SK-N-SH (cell line): Measurements from ENCODE around the gene MAP4K5. TPM values are rescaled to one million over a fixed set of nuclear protein-coding genes. Genes with fewer than 3 reads are reported as not detected.

Source experiments
- CTCF ChIA-PET: fragments of 300-600, 350-600 bp; formaldehyde crosslinking; extraction: SDS; loops from one replicate; lab custom pipeline; 2021; lab: Yijun Ruan, JAX
- POLR2A ChIA-PET: fragments of 350-600 bp; sonication (Branson Sonifier 250); formaldehyde crosslinking; extraction: SDS; loops from one replicate; lab custom pipeline; 2020; ENCODE audit warnings: antibody characterized with exemption, inconsistent platforms; lab: Yijun Ruan, JAX
- DNase-seq: peaks from one replicate; pipeline ENCODE4 v3.0.0; 2012
- H2AFZ ChIP-seq: fragments of 200-600 bp; sonication (generic); 2 replicates; pipeline ENCODE4 v1.8.1; 2016; ENCODE audit warnings: antibody characterized with exemption, mild to moderate bottlenecking, low read depth
- H3F3A ChIP-seq: fragments of 200-600 bp; sonication (generic); replicated peaks from 2 replicates; pipeline ENCODE3; 2016; ENCODE audit warnings: antibody characterized with exemption, mild to moderate bottlenecking; ENCODE audit not compliant: insufficient read depth
- H3K27ac ChIP-seq, 2 experiments: fragments of 200-500 bp in 1 of 2; fragments of 200-600 bp in 1 of 2; sonication (Bioruptor generic) in 1 of 2; sonication (generic), shearing (Covaris generic) in 1 of 2; 2 replicates each; pipeline versions ENCODE4 v1.5.1 to v1.6.1; 2014 to 2016; ENCODE audit warnings: low read depth in 2 of 2, inconsistent platforms in 1 of 2, low read length in 1 of 2, mild to moderate bottlenecking in 1 of 2, mixed read lengths in 1 of 2
- H3K27me3 ChIP-seq: fragments of 200-600 bp; sonication (generic), shearing (Covaris generic); 2 replicates; pipeline ENCODE4 v1.6.1; 2016; ENCODE audit warnings: mixed run types; ENCODE audit not compliant: insufficient read depth
- H3K36me3 ChIP-seq, 2 experiments: fragments of 200-500 bp in 1 of 2; fragments of 200-600 bp in 1 of 2; sonication (Bioruptor generic) in 1 of 2; sonication (generic) in 1 of 2; replicated peaks in 1 of 2; 2 replicates each; pipeline versions ENCODE3 to v1.5.1; 2014 to 2016; ENCODE audit warnings: low read length in 1 of 2, mild to moderate bottlenecking in 1 of 2; ENCODE audit not compliant: insufficient read depth in 2 of 2, control insufficient read depth in 1 of 2
- H3K4me1 ChIP-seq, 2 experiments: fragments of 200-500 bp in 1 of 2; fragments of 200-600 bp in 1 of 2; sonication (Bioruptor generic) in 1 of 2; sonication (generic), shearing (Covaris generic) in 1 of 2; 2 replicates each; pipeline versions ENCODE4 v1.5.1 to v1.6.1; 2014 to 2016; ENCODE audit warnings: low read depth in 1 of 2, low read length in 1 of 2, mixed run types in 1 of 2; ENCODE audit not compliant: insufficient read depth in 2 of 2, control insufficient read depth in 1 of 2
- H3K4me2 ChIP-seq: fragments of 200-600 bp; sonication (generic), shearing (Covaris generic); 2 replicates; pipeline ENCODE4 v1.6.1; 2017; ENCODE audit warnings: mixed run types
- H3K4me3 ChIP-seq, 2 experiments: fragments of 200-500 bp in 1 of 2; fragments of 200-600 bp in 1 of 2; sonication (Bioruptor generic) in 1 of 2; sonication (generic), shearing (Covaris generic) in 1 of 2; 2 replicates each; pipeline versions ENCODE4 v1.5.1 to v1.8.1; 2014 to 2016; ENCODE audit warnings: low read depth in 2 of 2, inconsistent platforms in 1 of 2, low read length in 1 of 2, mild to moderate bottlenecking in 1 of 2, mixed read lengths in 1 of 2, moderate library complexity in 1 of 2
- H3K79me2 ChIP-seq: fragments of 200-600 bp; sonication (generic); 2 replicates; pipeline ENCODE4 v1.8.1; 2017; ENCODE audit warnings: mild to moderate bottlenecking; ENCODE audit not compliant: insufficient read depth
- H3K9ac ChIP-seq: fragments of 200-600 bp; sonication (generic); 2 replicates; pipeline ENCODE4 v1.6.1; 2017; ENCODE audit warnings: mixed run types
- H3K9me2 ChIP-seq: fragments of 200-600 bp; sonication (generic); 2 replicates; pipeline ENCODE4 v1.6.1; 2017; ENCODE audit warnings: mixed run types
- H3K9me3 ChIP-seq: fragments of 200-600 bp; sonication (generic); 2 replicates; pipeline ENCODE4 v1.6.1; 2017; ENCODE audit warnings: mixed run types, mild to moderate bottlenecking, moderate library complexity
- H4K20me1 ChIP-seq: fragments of 200-600 bp; sonication (generic); 2 replicates; pipeline ENCODE4 v1.6.1; 2017; ENCODE audit warnings: mild to moderate bottlenecking, mixed run types; ENCODE audit not compliant: insufficient read depth
- ELF1 ChIP-seq: IDR thresholded peaks from 2 replicates; pipeline ENCODE4 v1.4.0; 2012
- EP300 ChIP-seq, 2 experiments: IDR thresholded peaks; 2 replicates each; pipeline versions ENCODE4 v1.4.0 to v1.6.1; 2012; ENCODE audit warnings: borderline replicate concordance in 1 of 2, low read depth in 1 of 2, low read length in 1 of 2
- FOSL2 ChIP-seq: IDR thresholded peaks from 2 replicates; pipeline ENCODE4 v1.4.0; 2012; ENCODE audit warnings: low read depth, mild to moderate bottlenecking, moderate library complexity, borderline replicate concordance
- JUND ChIP-seq: IDR thresholded peaks from 2 replicates; pipeline ENCODE4 v1.4.0; 2012
- MXI1 ChIP-seq: IDR thresholded peaks from 2 replicates; pipeline ENCODE4 v1.6.1; 2012; ENCODE audit warnings: mild to moderate bottlenecking, low read depth, low read length, improper control_type of control experiment
- NFIC ChIP-seq: IDR thresholded peaks from 2 replicates; pipeline ENCODE4 v1.4.0; 2012; ENCODE audit warnings: borderline replicate concordance
- NRF1 ChIP-seq: IDR thresholded peaks from 2 replicates; pipeline ENCODE4 v1.6.1; 2012; ENCODE audit warnings: low read depth, mild to moderate bottlenecking, low read length
- PBX3 ChIP-seq: IDR thresholded peaks from 2 replicates; pipeline ENCODE4; 2012
- POLR2AphosphoS5 ChIP-seq: IDR thresholded peaks from 2 replicates; pipeline ENCODE4 v1.6.1; 2012; ENCODE audit warnings: low read depth, low read length
- RCOR1 ChIP-seq: fragments of 150-350 bp; IDR thresholded peaks from 2 replicates; pipeline ENCODE4 v1.6.1; 2017; ENCODE audit warnings: antibody characterized with exemption, low read length
- RXRA ChIP-seq: IDR thresholded peaks from 2 replicates; pipeline ENCODE4 v1.4.0; 2012; ENCODE audit warnings: low read depth, mild to moderate bottlenecking, borderline replicate concordance
- SIN3A ChIP-seq: IDR thresholded peaks from 2 replicates; pipeline ENCODE4 v1.6.1; 2012; ENCODE audit warnings: low read depth, mild to moderate bottlenecking, low read length, moderate library complexity, borderline replicate concordance
- TCF12 ChIP-seq: IDR thresholded peaks from 2 replicates; pipeline ENCODE4 v1.4.0; 2012
- TEAD4 ChIP-seq: IDR thresholded peaks from 2 replicates; pipeline ENCODE4 v1.4.0; 2012; ENCODE audit warnings: mild to moderate bottlenecking, borderline replicate concordance; ENCODE audit not compliant: insufficient read depth
- USF1 ChIP-seq: IDR thresholded peaks from 2 replicates; pipeline ENCODE4 v1.4.0; 2012; ENCODE audit warnings: low read depth, borderline replicate concordance
- USF2 ChIP-seq: fragments of 150-350 bp; IDR thresholded peaks from 2 replicates; pipeline ENCODE4 v1.6.1; 2017; ENCODE audit warnings: antibody characterized with exemption, low read length, low read depth, borderline replicate concordance
- WGBS: methylation state at CpG from one replicate; pipeline ENCODE4 v1.1.6; 2017; ENCODE audit warnings: low lambda C conversion rate; 5-methylcytosine and 5-hydroxymethylcytosine counted together
- polyA plus RNA-seq, 3 experiments: library from polyadenylated mRNA; depleted of rRNA; stranded (reverse); fragments of >200 nt; gene quantifications; 2 replicates each; pipeline ENCODE4 v1.2.3, GENCODE V29; 2012
- TF ChIP-seq, protein P1 (sequence below): IDR thresholded peaks from 2 replicates; pipeline ENCODE4 v1.4.0; 2012; ENCODE audit warnings: low read depth
- TF ChIP-seq, protein P2 (sequence below): IDR thresholded peaks from 2 replicates; pipeline ENCODE4 v1.4.0; 2012; ENCODE audit warnings: low read depth, borderline replicate concordance

The MAP4K5 gene
- polyA plus RNA-seq, 1 of the 3 experiments (the other 2 are of a cell fraction), result 31.8 TPM

- ChIA-PET POLR2A (no interaction called here), CTCF (interaction anchor here (0.6 to 2.2 kb wide), 4 partner anchors 11 to 203 kb away, joined by 3 to 14 read pairs (median 3); partner anchors contain the start of gene MAP4K5)
- no peaks in the 10 kb centered on the region for H3K9me2 ChIP-seq
- peaks cover 33% of the 10 kb centered on the region for H3F3A ChIP-seq
- no peaks in the 10 kb centered on the region for H3K27me3 ChIP-seq
- H3K9me3 ChIP-seq, result no peaks in the 10 kb centered on the region
- no peak overlapping the region for H2AFZ ChIP-seq
- H3K9ac ChIP-seq, result peak overlapping the region; percentile 31; the same call in 1 of the 2 replicates
- peak; percentile 43; the same call in 1 of the 2 replicates for TF ChIP-seq TEAD4
- no peak for TF ChIP-seq ELF1
- TF ChIP-seq, protein P1, sequence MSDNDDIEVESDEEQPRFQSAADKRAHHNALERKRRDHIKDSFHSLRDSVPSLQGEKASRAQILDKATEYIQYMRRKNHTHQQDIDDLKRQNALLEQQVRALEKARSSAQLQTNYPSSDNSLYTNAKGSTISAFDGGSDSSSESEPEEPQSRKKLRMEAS, result 0 out of 2 replicates have a peak, but pooled peaks have one; percentile 29
- TF ChIP-seq RXRA, result peak; percentile 26; the same call in 1 of the 2 replicates
- no peak for TF ChIP-seq NFIC
- TF ChIP-seq NRF1, result no peak
- TF ChIP-seq EP300 (IDR thresholded peaks at IDR 0.05; ENCODE audit: borderline replicate concordance in 1 of 2, low read depth in 1 of 2, low read length in 1 of 2), result peak in 1 of 2 experiments; percentile 44; a peak in 1 of 4 replicates
- TF ChIP-seq JUND, result peak; percentile 84
- TF ChIP-seq MXI1, result no peak
- no peak for TF ChIP-seq SIN3A
- TF ChIP-seq FOSL2, result peak; percentile 93
- TF ChIP-seq POLR2AphosphoS5, result peak; percentile 26; the same call in 1 of the 2 replicates
- peak; percentile 58 for TF ChIP-seq PBX3
- TF ChIP-seq TCF12, result peak; percentile 78
- TF ChIP-seq, all 33 proteins: peak for 9
- Histone ChIP-seq H3K4me3 (no peak overlapping the region), H3K27ac (peak overlapping the region in 1 of 2 experiments; percentile 95; a peak in 3 of 4 replicates), H4K20me1 (peaks cover 82% of the 10 kb centered on the region), H3K4me1 (peaks cover 5 to 21% of the 10 kb centered on the region in 2 experiments; a peak in 3 of 4 replicates), H3K36me3 (peaks cover 0 to 24% of the 10 kb centered on the region in 2 experiments), H3K79me2 (peaks cover 98% of the 10 kb centered on the region), H3K4me2 (peak overlapping the region; percentile 18; the same call in 1 of the 2 replicates)
- DNase-seq, result no peak
- WGBS, result 41% methylated on average over 5 of the region's 5 CpGs
These were observed 11.2 kb downstream of the MAP4K5 start for GRCh38 chr14:50520947-50521815.

DNA sequence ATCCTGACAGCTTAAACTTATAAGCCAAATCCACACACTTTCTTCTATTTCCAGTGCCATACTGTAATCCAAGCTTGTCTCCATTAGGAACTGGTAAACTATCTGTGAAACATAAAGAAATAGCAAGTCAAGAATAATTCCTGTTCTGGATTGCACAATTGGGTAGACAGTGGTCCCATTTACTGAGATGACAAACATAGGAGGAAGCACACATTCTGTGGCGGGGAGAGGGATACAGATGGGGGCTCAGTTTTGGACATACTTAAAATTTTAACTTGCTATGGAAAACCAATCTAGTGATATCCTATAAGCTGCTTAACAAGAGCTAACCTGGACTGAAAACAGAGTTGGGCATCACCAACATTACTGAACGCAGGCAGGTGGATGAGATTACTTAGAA is 16.3 kb downstream of the MAP4K5 start:
- POLR2A ChIA-PET, result no interaction called here
- H4K20me1 ChIP-seq, result peaks cover 84% of the 10 kb centered on the region
- no peak overlapping the region for H3K9ac ChIP-seq
- 98% methylated on average over 2 of the region's 2 CpGs for WGBS
- H3K79me2 ChIP-seq, result peaks cover 100% of the 10 kb centered on the region
- no peak overlapping the region for H3K4me2 ChIP-seq
- H3K9me2 ChIP-seq, result no peaks in the 10 kb centered on the region
- no peak overlapping the region for H3K4me3 ChIP-seq
- DNase-seq, result no peak
- peaks cover 7% of the 10 kb centered on the region for H3F3A ChIP-seq
- no peaks in the 10 kb centered on the region for H3K27me3 ChIP-seq
- TF ChIP-seq, protein P2, sequence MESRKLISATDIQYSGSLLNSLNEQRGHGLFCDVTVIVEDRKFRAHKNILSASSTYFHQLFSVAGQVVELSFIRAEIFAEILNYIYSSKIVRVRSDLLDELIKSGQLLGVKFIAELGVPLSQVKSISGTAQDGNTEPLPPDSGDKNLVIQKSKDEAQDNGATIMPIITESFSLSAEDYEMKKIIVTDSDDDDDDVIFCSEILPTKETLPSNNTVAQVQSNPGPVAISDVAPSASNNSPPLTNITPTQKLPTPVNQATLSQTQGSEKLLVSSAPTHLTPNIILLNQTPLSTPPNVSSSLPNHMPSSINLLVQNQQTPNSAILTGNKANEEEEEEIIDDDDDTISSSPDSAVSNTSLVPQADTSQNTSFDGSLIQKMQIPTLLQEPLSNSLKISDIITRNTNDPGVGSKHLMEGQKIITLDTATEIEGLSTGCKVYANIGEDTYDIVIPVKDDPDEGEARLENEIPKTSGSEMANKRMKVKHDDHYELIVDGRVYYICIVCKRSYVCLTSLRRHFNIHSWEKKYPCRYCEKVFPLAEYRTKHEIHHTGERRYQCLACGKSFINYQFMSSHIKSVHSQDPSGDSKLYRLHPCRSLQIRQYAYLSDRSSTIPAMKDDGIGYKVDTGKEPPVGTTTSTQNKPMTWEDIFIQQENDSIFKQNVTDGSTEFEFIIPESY, result no peak
- TF ChIP-seq PBX3 (no peak), MXI1 (no peak), USF1 (no peak), TEAD4 (no peak), USF2 (no peak), RCOR1 (no peak), TCF12 (no peak)
- CTCF ChIA-PET, result interaction anchor here (0.9 to 1.5 kb wide), 3 partner anchors 16 to 209 kb away, joined by 3 to 5 read pairs (median 3); partner anchors contain the start of gene MAP4K5
- no peaks in the 10 kb centered on the region; a peak in 1 of 4 replicates for H3K4me1 ChIP-seq
- peaks cover 0 to 56% of the 10 kb centered on the region in 2 experiments for H3K36me3 ChIP-seq
- no peak overlapping the region for H3K27ac ChIP-seq
- H3K9me3 ChIP-seq, result no peaks in the 10 kb centered on the region
- no peak overlapping the region for H2AFZ ChIP-seq
